Measurements from ENCODE around the gene ROBO1. TPM values are rescaled to one million over a fixed set of nuclear protein-coding genes. Genes with fewer than 3 reads are reported as not detected.

The ROBO1 gene
- total and polyA plus RNA-seq, 2 of the 8 experiments (the other 6 are each of a cell fraction or from before 2014, with no cell fraction given), result 51.4 to 91.0 TPM

DNA sequence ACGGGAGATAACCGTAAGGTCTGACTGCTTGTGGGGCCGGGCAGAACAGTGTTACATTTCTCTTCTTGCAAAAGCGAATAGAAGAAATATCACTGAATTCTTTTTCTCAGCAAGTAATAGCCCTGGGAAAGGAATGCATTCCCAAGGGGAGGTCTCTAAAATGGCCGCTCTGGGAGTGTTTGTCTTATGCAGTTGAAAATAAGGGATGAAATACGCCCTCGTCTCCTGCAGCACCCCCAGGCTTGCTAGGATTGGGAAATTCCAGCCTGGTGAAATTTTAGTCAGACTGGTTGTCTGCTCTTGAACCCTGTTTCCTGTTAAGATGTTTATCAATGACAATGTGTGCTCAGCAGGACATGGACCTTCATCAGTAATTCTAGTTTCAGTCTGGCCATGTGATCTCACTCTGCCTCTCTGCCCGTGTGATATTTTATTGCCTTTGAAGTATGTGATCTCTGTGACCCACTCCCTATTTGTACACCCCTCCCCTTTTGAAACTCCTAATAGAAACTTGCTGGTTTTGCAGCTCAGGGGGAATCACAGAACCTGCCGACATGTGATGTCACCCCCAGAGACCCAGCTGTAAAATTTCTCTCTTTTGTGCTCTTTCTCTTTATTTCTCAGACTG is 715.6 kb downstream of the ROBO1 start:
- Histone ChIP-seq H3K4ac (replicated peaks; ENCODE audit: insufficient read length, low read depth, low read length) (no peak overlapping the region), H3K79me1 (ENCODE audit: low read depth, low read length) (no peaks in the 10 kb centered on the region), H2BK12ac (ENCODE audit: low read depth, low read length) (no peak overlapping the region), H3K79me2 (ENCODE audit: control insufficient read depth in 1 of 2, insufficient read depth in 2 of 2, low read length in 2 of 2) (no peaks in the 10 kb centered on the region), H3K56ac (replicated peaks; ENCODE audit: insufficient read length, low read depth, low read length) (no peak overlapping the region), H4K8ac (ENCODE audit: extremely low read depth, insufficient read depth, low read length) (no peak overlapping the region), H3K27ac (ENCODE audit: low read depth, low read length) (no peak overlapping the region), H2AFZ (ENCODE audit: low read length) (no peak overlapping the region), H2BK120ac (replicated peaks; ENCODE audit: low read depth, low read length) (no peak overlapping the region), H2BK20ac (ENCODE audit: low read length) (no peak overlapping the region), H2AK5ac (ENCODE audit: low read depth, low read length) (no peak overlapping the region), H4K5ac (ENCODE audit: insufficient read length, low read depth, low read length) (no peak overlapping the region), H2BK15ac (ENCODE audit: low read length) (no peak overlapping the region), H4K20me1 (replicated peaks in 1 of 2; ENCODE audit: control insufficient read depth in 1 of 2, insufficient read depth in 2 of 2, low read length in 2 of 2) (no peaks in the 10 kb centered on the region), H3K23me2 (ENCODE audit: low read depth, low read length) (no peaks in the 10 kb centered on the region; the same call in 1 of the 2 replicates), H3K36me3 (ENCODE audit: control insufficient read depth in 2 of 4, insufficient read depth in 4 of 4, low read length in 3 of 4) (peaks cover 0 to 3% (median 0%) of the 10 kb centered on the region in 4 experiments; a peak in 2 of 8 replicates), H2BK5ac (ENCODE audit: low read depth, low read length) (no peak overlapping the region), H3K9me3 (ENCODE audit: insufficient read depth in 2 of 2, low read depth in 1 of 2, low read length in 1 of 2) (peaks cover 13 to 16% of the 10 kb centered on the region in 2 experiments; a peak in 2 of 4 replicates), H3K4me2 (ENCODE audit: insufficient read depth in 1 of 2, low read depth in 2 of 2, low read length in 2 of 2) (no peak overlapping the region), H3K14ac (ENCODE audit: insufficient read length) (no peak overlapping the region), H4K91ac (replicated peaks; ENCODE audit: insufficient read length, low read length) (no peak overlapping the region), H3K27me3 (replicated peaks in 1 of 4; ENCODE audit: control insufficient read depth in 3 of 4, extremely low read depth in 1 of 4, insufficient read depth in 3 of 4, low read length in 3 of 4) (no peaks in the 10 kb centered on the region), H3K23ac (ENCODE audit: insufficient read length) (no peak overlapping the region), H3K4me3 (ENCODE audit: extremely low read depth in 1 of 4, insufficient read depth in 2 of 4, low read depth in 3 of 4, low read length in 4 of 4) (no peak overlapping the region), H3K4me1 (replicated peaks in 1 of 4; ENCODE audit: control insufficient read depth in 3 of 4, insufficient read depth in 4 of 4, low read length in 3 of 4) (no peaks in the 10 kb centered on the region), H3K18ac (ENCODE audit: extremely low read depth, low read length) (no peak overlapping the region), H3K9ac (replicated peaks in 1 of 4; ENCODE audit: extremely low read depth in 1 of 4, low read depth in 3 of 4, low read length in 3 of 4) (no peak overlapping the region)
- 91% methylated on average over 9 of the region's 9 CpGs; no CpG with 5 or more reads in 1 of the 2 experiments for WGBS, 2 experiments (ENCODE audit: extremely low coverage in 1 of 2, insufficient coverage in 1 of 2, insufficient read length in 1 of 2, insufficient replicate concordance in 2 of 2, low coverage in 1 of 2, low lambda C conversion rate in 2 of 2, missing lambda C conversion rate in 1 of 2)
- no peak for FAIRE-seq
- ChIA-PET CTCF (ENCODE audit: partially characterized antibody) (no interaction called here), POLR2A (ENCODE audit: partially characterized antibody) (no interaction called here)
- TF ChIP-seq TEAD4 (IDR thresholded peaks at IDR 0.05; ENCODE audit: low read depth, low read length) (0 out of 2 replicates have a peak, but pooled peaks have one; percentile 13), EP300 (IDR thresholded peaks at IDR 0.05; ENCODE audit: borderline replicate concordance in 1 of 2, low read depth in 2 of 2, low read length in 2 of 2) (peak; percentile 9 to 90; a peak in 1 of 3 replicates), HDAC2 (IDR thresholded peaks at IDR 0.05; ENCODE audit: borderline replicate concordance in 1 of 2, low read depth in 2 of 2, low read length in 2 of 2) (no peak), SIX5 (IDR thresholded peaks at IDR 0.05; ENCODE audit: low read depth, low read length) (no peak), ASH2L (IDR thresholded peaks at IDR 0.05; ENCODE audit: low read length) (no peak), BACH1 (IDR thresholded peaks at IDR 0.05; ENCODE audit: low read length) (no peak)
- peak in 1 of 2 experiments; percentile 56 for DNase-seq (ENCODE audit: low read depth in 1 of 2, low spot score in 2 of 2)
